ENCODE measurements around the gene VAV2.

Gene VAV2

GRCh38 chr9:133771486-133772482 lies 220.3 kb downstream of the VAV2 start:
- no peak overlapping the region for H3K4me3 ChIP-seq (ENCODE audit: low read depth, low read length)
- no peak for DNase-seq (ENCODE audit: low read depth)
- in situ Hi-C loops (cut with HindIII; ENCODE audit: low sequenced_read_pairs) = no loop called here
- no peak for TF ChIP-seq CTCF (IDR thresholded peaks at IDR 0.05; ENCODE audit: low read depth, low read length, missing control alignments)

GRCh38 chr9:133770076-133770777 lies 221.9 kb downstream of the VAV2 start:
- H3K4me3 ChIP-seq (ENCODE audit: low read depth, low read length) = no peak overlapping the region
- in situ Hi-C loops (cut with HindIII; ENCODE audit: low sequenced_read_pairs) = no loop called here
- TF ChIP-seq CTCF (IDR thresholded peaks at IDR 0.05; ENCODE audit: low read depth, low read length, missing control alignments) = no peak
- no peak for DNase-seq (ENCODE audit: low read depth)

GRCh38 chr9:133769511-133770075 lies 222.5 kb downstream of the VAV2 start:
- H3K4me3 ChIP-seq (ENCODE audit: low read depth, low read length) = no peak overlapping the region
- DNase-seq (ENCODE audit: low read depth) = no peak
- no peak for TF ChIP-seq CTCF (IDR thresholded peaks at IDR 0.05; ENCODE audit: low read depth, low read length, missing control alignments)
- in situ Hi-C loops (cut with HindIII; ENCODE audit: low sequenced_read_pairs) = no loop called here

- in situ Hi-C loops (cut with HindIII; ENCODE audit: low sequenced_read_pairs) = no loop called here
- no peak overlapping the region for H3K4me3 ChIP-seq (ENCODE audit: low read depth, low read length)
- no peak for TF ChIP-seq CTCF (IDR thresholded peaks at IDR 0.05; ENCODE audit: low read depth, low read length, missing control alignments)
- DNase-seq (ENCODE audit: low read depth) = no peak
Observed at GRCh38 chr9:133768859-133769510, 223.1 kb downstream of the VAV2 start.

GRCh38 chr9:133768371-133768858 lies 223.7 kb downstream of the VAV2 start:
- in situ Hi-C loops (cut with HindIII; ENCODE audit: low sequenced_read_pairs) = no loop called here
- no peak for DNase-seq (ENCODE audit: low read depth)
- no peak overlapping the region for H3K4me3 ChIP-seq (ENCODE audit: low read depth, low read length)
- TF ChIP-seq CTCF (IDR thresholded peaks at IDR 0.05; ENCODE audit: low read depth, low read length, missing control alignments) = no peak

GRCh38 chr9:133767625-133768024 lies 224.5 kb downstream of the VAV2 start:
- in situ Hi-C loops (cut with HindIII; ENCODE audit: low sequenced_read_pairs) = no loop called here
- no peak for TF ChIP-seq CTCF (IDR thresholded peaks at IDR 0.05; ENCODE audit: low read depth, low read length, missing control alignments)
- no peak overlapping the region for H3K4me3 ChIP-seq (ENCODE audit: low read depth, low read length)
- DNase-seq (ENCODE audit: low read depth) = no peak

Measured in astrocyte of the cerebellum (primary cell).